22Rv1 (cell line): Measurements from ENCODE around the gene BPIFB2.

ENCODE experiments used
- H3K27ac ChIP-seq: fragments of 450-650 bp; 2 replicates; pipeline ENCODE4 v1.5.1; 2017
- ZFX ChIP-seq: fragments of 450-650 bp; IDR thresholded peaks from 2 replicates; pipeline ENCODE4 v1.6.1; 2017; ENCODE audit warnings: antibody characterized with exemption, borderline replicate concordance
- TF ChIP-seq, protein P1 (sequence below): fragments of 450-650 bp; IDR thresholded peaks from 2 replicates; pipeline ENCODE4 v1.5.1; 2017; ENCODE audit warnings: mild to moderate bottlenecking

Gene BPIFB2

GRCh38 chr20:33002087-33002808, 5.3 kb upstream of the BPIFB2 start:
- TF ChIP-seq, protein P1, sequence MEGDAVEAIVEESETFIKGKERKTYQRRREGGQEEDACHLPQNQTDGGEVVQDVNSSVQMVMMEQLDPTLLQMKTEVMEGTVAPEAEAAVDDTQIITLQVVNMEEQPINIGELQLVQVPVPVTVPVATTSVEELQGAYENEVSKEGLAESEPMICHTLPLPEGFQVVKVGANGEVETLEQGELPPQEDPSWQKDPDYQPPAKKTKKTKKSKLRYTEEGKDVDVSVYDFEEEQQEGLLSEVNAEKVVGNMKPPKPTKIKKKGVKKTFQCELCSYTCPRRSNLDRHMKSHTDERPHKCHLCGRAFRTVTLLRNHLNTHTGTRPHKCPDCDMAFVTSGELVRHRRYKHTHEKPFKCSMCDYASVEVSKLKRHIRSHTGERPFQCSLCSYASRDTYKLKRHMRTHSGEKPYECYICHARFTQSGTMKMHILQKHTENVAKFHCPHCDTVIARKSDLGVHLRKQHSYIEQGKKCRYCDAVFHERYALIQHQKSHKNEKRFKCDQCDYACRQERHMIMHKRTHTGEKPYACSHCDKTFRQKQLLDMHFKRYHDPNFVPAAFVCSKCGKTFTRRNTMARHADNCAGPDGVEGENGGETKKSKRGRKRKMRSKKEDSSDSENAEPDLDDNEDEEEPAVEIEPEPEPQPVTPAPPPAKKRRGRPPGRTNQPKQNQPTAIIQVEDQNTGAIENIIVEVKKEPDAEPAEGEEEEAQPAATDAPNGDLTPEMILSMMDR: no peak
- no peak for TF ChIP-seq ZFX
- no peak overlapping the region for H3K27ac ChIP-seq

- no peak for TF ChIP-seq ZFX
- TF ChIP-seq, protein P1: no peak
- no peak within 1 kb of the TSS for H3K27ac ChIP-seq
Measured at GRCh38 chr20:33004141-33004751, 3.3 kb upstream of the BPIFB2 start, which contains the start of gene SUN5. Gene SUN5 (minus strand): TSS chr20:33004433. CDS start chr20:33004340, 93 bp downstream.

GRCh38 chr20:33005132-33005566, 2.4 kb upstream of the BPIFB2 start:
- H3K27ac ChIP-seq: no peak overlapping the region
- TF ChIP-seq, protein P1: peak; percentile 68
- no peak for TF ChIP-seq ZFX

- no peak overlapping the region for H3K27ac ChIP-seq
- TF ChIP-seq, protein P1: no peak
- TF ChIP-seq ZFX: no peak
Measured at GRCh38 chr20:33005908-33006775, 1.4 kb upstream of the BPIFB2 start.

DNA sequence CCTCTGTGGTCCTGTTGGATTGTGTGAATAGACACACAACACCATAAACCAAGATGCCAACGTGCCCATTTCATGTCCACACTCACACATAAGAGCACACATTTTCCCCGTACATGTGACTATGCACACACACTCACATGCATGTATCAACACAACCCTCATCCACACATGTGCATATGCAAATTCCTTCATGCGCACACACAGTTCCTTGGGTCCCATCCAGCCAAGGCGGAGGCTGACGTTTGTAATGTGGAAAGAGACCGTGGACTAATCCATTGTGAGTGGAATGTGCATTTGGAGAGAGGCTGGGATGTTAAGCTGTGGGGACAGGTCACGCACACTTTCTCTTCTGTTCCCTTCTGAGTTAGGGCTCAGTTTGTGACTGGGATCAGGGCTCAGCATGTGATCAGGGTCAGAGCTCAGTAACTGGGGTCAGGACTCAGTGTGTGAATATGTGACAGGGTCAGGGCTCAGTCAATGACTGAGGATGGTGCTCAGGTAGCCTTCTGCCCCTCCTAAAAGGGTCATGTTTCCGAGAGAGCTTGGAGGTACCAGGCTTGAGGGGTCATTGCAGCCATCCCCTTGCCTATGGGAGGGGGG, 628 bp upstream of the BPIFB2 start:
- no peak for TF ChIP-seq ZFX
- TF ChIP-seq, protein P1: no peak

DNA sequence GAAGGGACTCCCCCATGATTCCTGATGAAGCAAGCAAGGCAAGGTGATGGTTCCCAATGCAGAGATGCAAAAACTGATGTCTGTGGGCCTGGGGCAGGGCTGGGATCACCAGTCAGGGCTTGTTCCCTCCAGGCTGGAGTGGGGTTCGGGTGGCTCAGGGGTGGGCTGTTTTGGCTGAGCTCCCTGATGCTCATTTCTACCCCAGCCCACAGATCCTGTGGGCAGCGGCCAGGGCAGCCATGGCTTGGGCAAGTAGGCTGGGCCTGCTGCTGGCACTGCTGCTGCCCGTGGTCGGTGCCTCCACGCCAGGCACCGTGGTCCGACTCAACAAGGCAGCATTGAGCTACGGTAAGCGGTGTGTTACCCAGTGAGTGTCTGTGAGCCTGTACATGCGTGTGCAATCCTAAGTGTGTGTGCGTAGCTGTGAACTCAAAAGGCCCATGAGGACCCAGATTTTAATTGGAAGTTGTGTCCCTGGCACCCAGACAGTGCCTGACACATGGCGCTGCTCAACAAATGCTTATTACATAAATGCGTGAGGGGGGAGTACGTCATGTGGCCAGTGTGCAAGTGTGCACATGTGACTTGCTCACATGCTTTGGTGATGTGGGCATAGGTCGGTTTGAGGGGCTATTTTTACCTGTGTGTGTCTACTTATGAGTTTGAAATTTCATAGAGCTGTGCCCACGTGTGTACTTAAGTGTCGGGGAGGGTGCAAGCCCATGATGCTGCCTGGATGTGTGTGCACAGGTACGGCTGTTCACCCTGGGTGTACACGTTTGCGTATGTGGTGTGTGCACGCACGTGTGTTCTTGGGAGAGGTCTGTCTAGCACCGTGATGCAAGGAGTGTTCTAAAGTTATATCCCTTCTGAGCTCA, 1.1 kb downstream of the BPIFB2 start:
- H3K27ac ChIP-seq: no peak overlapping the region
- no peak for TF ChIP-seq ZFX
- TF ChIP-seq, protein P1: no peak

More for the DNA sequence above, 628 bp upstream of the BPIFB2 start:
- no peak overlapping the region for H3K27ac ChIP-seq
